ENCODE measurements around the gene APOC1.
A peak's percentile ranks its signal among the peaks of the same experiment; 100 is the strongest.
"Not testable (repeated sequence)": the region's sequence is repeated elsewhere in the genome, so short reads cannot be mapped to it uniquely, and the experiment has no call there.

APOC1 gene

GRCh38 chr19:44914433-44915206 lies at the start of gene APOC1:
Gene APOC1, plus strand, starts transcription at chr19:44914608. Its CDS starts 284 bp downstream, at chr19:44914892.
- peak; percentile 57 for DNase-seq

DNA sequence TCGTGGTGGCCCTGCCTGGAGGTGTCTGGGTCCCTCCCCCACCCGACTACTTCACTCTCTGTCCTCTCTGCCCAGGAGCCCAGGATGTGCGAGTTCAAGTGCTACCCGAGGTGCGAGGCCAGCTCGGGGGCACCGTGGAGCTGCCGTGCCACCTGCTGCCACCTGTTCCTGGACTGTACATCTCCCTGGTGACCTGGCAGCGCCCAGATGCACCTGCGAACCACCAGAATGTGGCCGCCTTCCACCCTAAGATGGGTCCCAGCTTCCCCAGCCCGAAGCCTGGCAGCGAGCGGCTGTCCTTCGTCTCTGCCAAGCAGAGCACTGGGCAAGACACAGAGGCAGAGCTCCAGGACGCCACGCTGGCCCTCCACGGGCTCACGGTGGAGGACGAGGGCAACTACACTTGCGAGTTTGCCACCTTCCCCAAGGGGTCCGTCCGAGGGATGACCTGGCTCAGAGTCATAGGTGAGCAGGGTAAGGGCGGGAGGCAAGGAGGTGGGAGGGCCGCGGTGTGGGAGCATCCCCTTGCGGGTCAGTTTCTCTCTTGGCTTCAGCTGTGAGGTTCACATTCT lies 49.1 kb upstream of the APOC1 start:
- DNase-seq = no peak

- DNase-seq = no peak
These were observed 47.7 kb upstream of the APOC1 start for GRCh38 chr19:44866664-44867063.

DNA sequence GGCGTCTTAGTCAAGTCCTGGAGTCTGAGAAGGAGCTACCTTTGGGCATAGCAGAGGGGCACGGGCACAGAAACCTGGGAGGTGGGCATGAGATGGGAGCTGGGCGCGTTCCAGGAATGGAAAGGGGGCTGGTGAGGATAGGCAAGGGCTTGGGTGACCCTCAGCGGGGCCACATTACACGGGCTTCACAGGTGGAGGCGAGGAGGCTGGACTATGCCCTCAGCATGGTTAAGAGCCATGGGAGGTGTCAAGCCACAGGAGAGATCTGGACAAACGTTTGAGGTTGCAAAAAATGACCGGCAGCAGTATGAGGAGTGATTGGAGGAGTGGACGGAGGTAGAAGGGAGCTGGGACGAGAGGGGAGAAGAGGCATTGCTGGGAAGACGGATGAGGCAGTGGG lies 46.8 kb upstream of the APOC1 start:
- DNase-seq = no peak

DNA sequence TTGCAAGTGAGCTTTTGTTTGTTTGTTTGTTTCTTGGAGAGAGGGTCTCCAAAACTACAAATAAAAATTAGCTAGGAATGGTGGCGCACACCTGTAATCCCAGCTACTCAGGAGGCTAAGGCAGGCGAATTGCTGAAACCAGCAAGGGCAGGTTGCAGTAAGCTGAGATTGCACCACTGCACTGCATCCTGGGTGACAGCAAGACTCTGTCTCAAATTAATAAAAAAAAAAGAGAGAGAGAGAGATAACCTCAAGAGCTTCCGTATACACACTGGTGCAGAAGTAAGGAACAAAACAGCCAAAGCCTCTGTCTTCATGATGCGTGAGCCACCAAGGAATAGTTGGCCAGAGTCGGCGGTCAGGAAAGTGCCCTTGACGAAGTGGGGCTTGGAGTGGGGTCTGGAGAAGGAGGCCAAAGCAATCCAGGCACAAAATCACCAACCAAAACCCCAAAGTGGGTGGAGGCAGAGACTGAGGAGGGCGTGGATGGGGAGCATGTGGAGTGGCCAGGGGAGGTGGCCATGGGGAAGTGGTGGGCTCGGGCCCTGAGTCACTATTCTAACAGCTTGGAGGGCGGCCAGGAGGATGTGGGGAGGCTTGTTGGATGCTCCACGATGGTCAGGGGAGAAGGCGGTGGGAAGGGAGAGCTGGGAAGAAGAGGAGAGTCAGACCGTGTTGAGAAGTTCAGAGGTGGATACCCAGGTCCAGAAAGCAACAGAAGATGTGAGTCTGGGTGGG lies 44.5 kb upstream of the APOC1 start:
- no peak for DNase-seq

DNA sequence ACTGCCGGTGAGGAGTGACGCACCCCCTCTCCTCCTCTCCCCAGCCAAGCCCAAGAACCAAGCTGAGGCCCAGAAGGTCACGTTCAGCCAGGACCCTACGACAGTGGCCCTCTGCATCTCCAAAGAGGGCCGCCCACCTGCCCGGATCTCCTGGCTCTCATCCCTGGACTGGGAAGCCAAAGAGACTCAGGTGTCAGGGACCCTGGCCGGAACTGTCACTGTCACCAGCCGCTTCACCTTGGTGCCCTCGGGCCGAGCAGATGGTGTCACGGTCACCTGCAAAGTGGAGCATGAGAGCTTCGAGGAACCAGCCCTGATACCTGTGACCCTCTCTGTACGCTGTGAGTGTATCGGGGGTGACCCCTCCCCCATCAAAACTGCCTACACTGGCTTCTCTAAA lies 42.6 kb upstream of the APOC1 start:
- DNase-seq = no peak

DNA sequence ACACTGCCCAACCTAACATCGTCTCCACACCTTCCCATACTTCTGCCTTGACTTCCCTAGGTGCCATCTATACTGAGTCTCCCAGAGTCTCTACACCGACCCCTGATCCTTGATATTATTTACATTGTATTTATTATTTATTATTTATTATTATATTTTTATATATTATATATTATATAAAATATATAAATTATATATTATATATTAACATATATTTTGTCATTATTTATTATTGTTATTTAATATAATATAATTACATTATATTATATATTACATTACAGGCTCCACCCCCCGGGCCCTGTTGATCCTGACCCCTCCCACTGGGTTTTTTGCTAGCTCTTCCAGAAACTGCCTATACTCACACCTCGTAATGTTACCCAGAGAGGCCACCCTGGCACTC lies 41.7 kb upstream of the APOC1 start:
- DNase-seq = no peak

GRCh38 chr19:44874317-44874716 lies 40.1 kb upstream of the APOC1 start:
- DNase-seq = no peak

- DNase-seq = no peak
These were observed 38.5 kb upstream of the APOC1 start for GRCh38 chr19:44875666-44876451.

- no peak for DNase-seq
These were observed 37.4 kb upstream of the APOC1 start for GRCh38 chr19:44876930-44877535.

DNA sequence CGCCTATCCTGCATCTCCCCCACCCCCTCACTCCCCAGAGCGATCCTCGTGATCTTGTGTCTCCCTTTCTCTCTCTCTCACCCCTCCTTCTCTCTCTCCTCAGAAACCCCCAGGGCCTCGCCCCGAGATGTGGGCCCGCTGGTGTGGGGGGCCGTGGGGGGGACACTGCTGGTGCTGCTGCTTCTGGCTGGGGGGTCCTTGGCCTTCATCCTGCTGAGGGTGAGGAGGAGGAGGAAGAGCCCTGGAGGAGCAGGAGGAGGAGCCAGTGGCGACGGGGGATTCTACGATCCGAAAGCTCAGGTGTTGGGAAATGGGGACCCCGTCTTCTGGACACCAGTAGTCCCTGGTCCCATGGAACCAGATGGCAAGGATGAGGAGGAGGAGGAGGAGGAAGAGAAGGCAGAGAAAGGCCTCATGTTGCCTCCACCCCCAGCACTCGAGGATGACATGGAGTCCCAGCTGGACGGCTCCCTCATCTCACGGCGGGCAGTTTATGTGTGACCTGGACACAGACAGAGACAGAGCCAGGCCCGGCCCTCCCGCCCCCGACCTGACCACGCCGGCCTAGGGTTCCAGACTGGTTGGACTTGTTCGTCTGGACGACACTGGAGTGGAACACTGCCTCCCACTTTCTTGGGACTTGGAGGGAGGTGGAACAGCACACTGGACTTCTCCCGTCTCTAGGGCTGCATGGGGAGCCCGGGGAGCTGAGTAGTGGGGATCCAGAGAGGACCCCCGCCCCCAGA lies 36.1 kb upstream of the APOC1 start:
- no peak for DNase-seq

- DNase-seq = no peak
These were observed 34.9 kb upstream of the APOC1 start for GRCh38 chr19:44879309-44880065.

DNA sequence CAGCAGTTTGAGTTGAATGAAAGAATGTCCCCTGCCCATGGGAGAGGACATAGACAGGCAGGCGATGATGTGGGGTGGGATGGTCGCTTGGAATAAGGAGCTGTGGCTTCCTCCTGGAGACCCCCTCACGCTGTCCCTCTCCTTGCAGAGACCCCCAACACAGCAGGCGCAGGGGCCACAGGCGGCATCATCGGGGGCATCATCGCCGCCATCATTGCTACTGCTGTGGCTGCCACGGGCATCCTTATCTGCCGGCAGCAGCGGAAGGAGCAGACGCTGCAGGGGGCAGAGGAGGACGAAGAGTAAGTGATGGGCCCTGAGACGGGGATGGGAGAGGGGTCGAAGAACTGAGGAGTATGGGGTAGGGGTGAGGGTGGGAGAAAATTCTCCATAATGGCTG lies 32.3 kb upstream of the APOC1 start:
- no peak for DNase-seq

DNA sequence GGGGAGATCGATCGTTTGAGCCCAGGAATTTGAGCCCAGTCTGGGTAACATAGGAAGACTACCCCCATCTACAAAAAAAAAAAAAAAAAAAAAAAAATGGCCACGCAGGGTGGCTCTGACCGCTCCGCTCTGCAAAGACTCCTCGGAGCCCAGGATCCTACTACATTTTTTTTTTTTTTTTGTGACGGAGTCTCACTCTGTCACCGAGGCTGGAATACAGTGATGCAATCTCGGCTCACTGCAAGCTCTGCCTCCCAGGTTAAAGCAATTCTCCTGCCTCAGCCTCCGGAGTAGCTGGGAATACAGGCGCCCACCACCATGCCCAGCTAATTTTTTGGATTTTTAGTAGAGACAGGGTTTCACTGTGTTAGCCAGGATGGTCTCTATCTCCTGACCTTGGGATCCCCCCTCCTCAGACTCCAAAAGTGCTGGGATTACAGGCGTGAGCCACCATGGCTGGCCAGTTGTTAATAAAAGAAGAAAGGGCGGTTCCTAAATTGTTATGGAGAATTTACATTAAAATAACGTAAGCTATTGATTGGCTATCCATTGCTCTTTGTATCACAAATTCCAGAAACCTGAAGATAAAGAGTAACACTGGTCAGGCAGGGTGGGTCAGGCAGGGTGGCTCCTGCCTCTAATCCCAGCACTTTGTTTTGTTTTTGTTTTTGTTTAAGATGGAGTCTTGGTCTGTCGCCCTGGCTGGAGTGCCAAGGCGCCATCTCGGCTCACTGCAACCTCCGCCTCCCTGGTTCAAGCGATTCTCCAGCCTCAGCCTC lies 31.6 kb upstream of the APOC1 start:
- not testable (repeated sequence) for DNase-seq

GRCh38 chr19:44883922-44884321 lies 30.5 kb upstream of the APOC1 start:
- no peak for DNase-seq

- DNase-seq = no peak
These were observed 29.8 kb upstream of the APOC1 start for GRCh38 chr19:44884566-44884965.

GRCh38 chr19:44886141-44886540 lies 28.3 kb upstream of the APOC1 start:
- no peak for DNase-seq

DNA sequence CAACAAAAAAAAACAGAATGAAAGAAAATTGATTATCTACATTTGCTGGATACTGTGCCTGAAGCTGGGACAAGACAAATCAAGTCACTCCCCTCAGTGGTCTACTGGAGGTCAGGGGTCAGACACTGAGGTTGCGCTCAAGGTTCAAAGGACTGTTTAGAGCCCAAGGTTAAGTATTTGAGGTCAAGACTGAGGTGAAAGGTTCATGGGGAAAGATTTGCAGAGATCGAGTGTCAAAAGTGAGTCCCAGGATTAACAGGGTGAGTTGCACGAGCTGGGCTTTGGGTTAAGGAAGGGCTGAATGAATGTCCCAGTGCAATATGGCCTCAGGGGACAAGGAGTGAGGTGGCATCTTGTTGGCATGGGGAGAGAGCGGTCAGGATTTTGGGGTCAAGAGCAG lies 26.8 kb upstream of the APOC1 start:
- DNase-seq = no peak

DNA sequence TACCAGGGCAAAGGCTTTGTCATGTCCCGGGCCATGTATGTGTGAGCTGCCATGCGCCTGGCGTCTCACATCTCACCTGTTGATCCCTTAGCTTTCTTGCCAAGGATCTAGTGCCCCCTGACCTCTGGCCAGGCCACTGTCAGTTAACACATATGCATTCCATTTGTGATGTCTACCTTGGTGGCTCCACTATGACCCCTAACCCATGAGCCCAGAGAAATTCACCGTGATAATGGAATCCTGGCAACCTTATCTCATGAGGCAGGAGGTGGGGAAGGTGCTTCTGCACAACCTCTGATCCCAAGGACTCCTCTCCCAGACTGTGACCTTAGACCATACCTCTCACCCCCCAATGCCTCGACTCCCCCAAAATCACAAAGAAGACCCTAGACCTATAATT lies 26.1 kb upstream of the APOC1 start:
- DNase-seq = not testable (repeated sequence)

DNA sequence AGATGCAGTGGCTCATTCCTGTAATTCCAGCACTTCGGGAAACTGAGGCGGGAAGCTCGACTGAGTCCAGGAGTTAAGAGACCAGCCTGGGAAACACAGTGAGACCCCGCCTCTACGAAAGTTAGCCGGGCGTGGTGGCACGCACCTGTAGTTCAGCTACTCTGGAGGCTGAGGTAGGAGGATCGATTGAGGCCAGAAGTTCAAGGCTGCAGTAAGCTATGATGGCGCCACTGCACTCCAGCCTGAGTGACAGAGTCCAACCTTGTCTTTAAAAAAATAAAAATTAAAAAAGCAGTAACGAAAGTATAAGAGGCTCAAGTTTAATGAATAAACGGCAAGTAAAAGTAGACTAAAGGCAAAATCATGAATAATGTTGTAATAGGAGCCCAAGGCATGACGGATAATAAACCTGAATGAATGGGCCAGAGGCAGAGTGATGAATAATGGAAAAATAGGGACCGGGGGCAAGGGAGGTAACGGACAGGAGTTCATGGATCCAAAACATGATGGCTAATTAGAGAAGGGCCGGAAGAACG lies 24.5 kb upstream of the APOC1 start:
- DNase-seq = no peak

Measured in activated gamma-delta T cell treated with Interleukin-2 at 50 U/mL for 16 hours (primary cell).